Gastroesophageal sphincter (tissue), 3 donors: ENCODE data around the gene GRAMD2B.
"Not testable (repeated sequence)": the region's sequence is repeated elsewhere in the genome, so short reads cannot be mapped to it uniquely, and the experiment has no call there.

Source experiments
- EP300 ChIP-seq: sonication (generic); formaldehyde crosslinking; IDR thresholded peaks from one replicate; pipeline ENCODE4 v1.6.1; 2017; ENCODE audit warnings: antibody characterized with exemption, mild to moderate bottlenecking
- POLR2A ChIP-seq, 2 donors: fragments of 450-650 bp; IDR thresholded peaks; one replicate each; pipeline ENCODE4 v1.6.1; 2017; ENCODE audit warnings: antibody characterized with exemption in 2 of 2, mild to moderate bottlenecking in 2 of 2, moderate library complexity in 1 of 2
- POLR2AphosphoS5 ChIP-seq: sonication (generic); formaldehyde crosslinking; IDR thresholded peaks from one replicate; pipeline ENCODE4 v1.6.1; 2017; ENCODE audit warnings: antibody characterized with exemption
- TF ChIP-seq, protein P1 (sequence below), 4 experiments: fragments of 200-600 bp in 2 of 4; fragments of 450-650 bp in 2 of 4; sonication (generic) in 1 of 4; IDR thresholded peaks; one replicate each; pipeline ENCODE4 v1.5.1; 2017 to 2019; ENCODE audit warnings: antibody characterized with exemption in 4 of 4, mild to moderate bottlenecking in 2 of 4, moderate library complexity in 2 of 4

DNA sequence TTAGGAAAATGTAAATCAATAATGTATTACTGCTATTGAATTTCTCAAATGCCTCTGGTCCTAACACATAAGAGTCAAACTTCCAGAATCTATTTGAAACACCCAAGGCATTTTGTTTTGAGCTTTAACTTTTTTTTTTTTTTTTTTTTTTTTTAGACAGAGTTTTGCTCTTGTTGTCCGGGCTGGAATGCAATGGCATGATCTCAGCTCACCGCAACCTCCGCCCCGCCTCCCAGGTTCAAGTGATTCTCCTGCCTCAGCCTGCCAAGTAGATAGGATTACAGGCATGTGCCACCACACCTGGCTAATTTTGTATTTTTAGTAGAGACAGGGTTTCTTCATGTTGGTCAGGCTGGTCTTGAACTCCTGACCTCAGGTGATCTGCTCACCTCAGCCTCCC, 96.0 kb downstream of the GRAMD2B start:
- not testable (repeated sequence) for TF ChIP-seq POLR2AphosphoS5; POLR2A (IDR thresholded peaks at IDR 0.05); EP300
- TF ChIP-seq, protein P1, sequence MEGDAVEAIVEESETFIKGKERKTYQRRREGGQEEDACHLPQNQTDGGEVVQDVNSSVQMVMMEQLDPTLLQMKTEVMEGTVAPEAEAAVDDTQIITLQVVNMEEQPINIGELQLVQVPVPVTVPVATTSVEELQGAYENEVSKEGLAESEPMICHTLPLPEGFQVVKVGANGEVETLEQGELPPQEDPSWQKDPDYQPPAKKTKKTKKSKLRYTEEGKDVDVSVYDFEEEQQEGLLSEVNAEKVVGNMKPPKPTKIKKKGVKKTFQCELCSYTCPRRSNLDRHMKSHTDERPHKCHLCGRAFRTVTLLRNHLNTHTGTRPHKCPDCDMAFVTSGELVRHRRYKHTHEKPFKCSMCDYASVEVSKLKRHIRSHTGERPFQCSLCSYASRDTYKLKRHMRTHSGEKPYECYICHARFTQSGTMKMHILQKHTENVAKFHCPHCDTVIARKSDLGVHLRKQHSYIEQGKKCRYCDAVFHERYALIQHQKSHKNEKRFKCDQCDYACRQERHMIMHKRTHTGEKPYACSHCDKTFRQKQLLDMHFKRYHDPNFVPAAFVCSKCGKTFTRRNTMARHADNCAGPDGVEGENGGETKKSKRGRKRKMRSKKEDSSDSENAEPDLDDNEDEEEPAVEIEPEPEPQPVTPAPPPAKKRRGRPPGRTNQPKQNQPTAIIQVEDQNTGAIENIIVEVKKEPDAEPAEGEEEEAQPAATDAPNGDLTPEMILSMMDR (IDR thresholded peaks at IDR 0.05), result not testable (repeated sequence)
